ENCODE results near the gene XYLT1. TPM values are rescaled to one million over a fixed set of nuclear protein-coding genes. Genes with fewer than 3 reads are reported as not detected.

The XYLT1 gene
- polyA plus RNA-seq, 3 donors from 2014 or later: 0.79 to 6.2 (median 3.3) TPM

GRCh38 chr16:17446661-17447060, 24.1 kb downstream of the XYLT1 start:
- Mint-ChIP-seq H3K4me3 (peak overlapping the region in 1 of 5 donors; percentile 17), H3K4me1 (peaks cover 79 to 91% of the 10 kb centered on the region in 2 donors), H3K27me3 (ENCODE audit: low read depth in 3 of 3) (peaks cover 0 to 10% (median 1%) of the 10 kb centered on the region in 3 donors), H3K36me3 (peaks cover 0 to 14% (median 14%) of the 10 kb centered on the region in 3 donors), H3K27ac (peak overlapping the region in 4 of 6 donors; percentile 30 to 93 (median 59)), H3K9me3 (no peaks in the 10 kb centered on the region)
- no peak for DNase-seq

GRCh38 chr16:17445421-17445820, 25.3 kb downstream of the XYLT1 start:
- DNase-seq: no peak
- Mint-ChIP-seq H3K4me3 (peak overlapping the region in 1 of 5 donors; percentile 33), H3K4me1 (peaks cover 75 to 91% of the 10 kb centered on the region in 2 donors), H3K27ac (peak overlapping the region in 2 of 6 donors; percentile 40 to 52), H3K36me3 (peaks cover 0 to 14% (median 11%) of the 10 kb centered on the region in 3 donors), H3K9me3 (no peaks in the 10 kb centered on the region), H3K27me3 (ENCODE audit: low read depth in 3 of 3) (peaks cover 0 to 10% (median 1%) of the 10 kb centered on the region in 3 donors)

- no peak overlapping the region for H3K27ac Mint-ChIP-seq
- peaks cover 0 to 10% (median 1%) of the 10 kb centered on the region in 3 donors for H3K27me3 Mint-ChIP-seq (ENCODE audit: low read depth in 3 of 3)
- DNase-seq: no peak
- H3K36me3 Mint-ChIP-seq: peaks cover 0 to 14% (median 8%) of the 10 kb centered on the region in 3 donors
- H3K4me3 Mint-ChIP-seq: no peak overlapping the region
- no peaks in the 10 kb centered on the region for H3K9me3 Mint-ChIP-seq
- H3K4me1 Mint-ChIP-seq: peaks cover 75 to 91% of the 10 kb centered on the region in 2 donors
These were observed 26.1 kb downstream of the XYLT1 start for GRCh38 chr16:17444658-17445057.

GRCh38 chr16:17440131-17440530, 30.6 kb downstream of the XYLT1 start:
- H3K27ac Mint-ChIP-seq: peak overlapping the region in 3 of 6 donors; percentile 41 to 68 (median 59)
- H3K9me3 Mint-ChIP-seq: no peaks in the 10 kb centered on the region
- peaks cover 76 to 92% of the 10 kb centered on the region in 2 donors for H3K4me1 Mint-ChIP-seq
- DNase-seq: no peak
- peak overlapping the region in 4 of 5 donors; percentile 78 to 83 (median 80) for H3K4me3 Mint-ChIP-seq
- H3K36me3 Mint-ChIP-seq: peaks cover 0 to 14% (median 14%) of the 10 kb centered on the region in 3 donors
- peaks cover 0 to 1% (median 0%) of the 10 kb centered on the region in 3 donors for H3K27me3 Mint-ChIP-seq (ENCODE audit: low read depth in 3 of 3)

- peak; percentile 34 to 48 (median 37) for DNase-seq
- H3K36me3 Mint-ChIP-seq: peaks cover 0 to 14% (median 14%) of the 10 kb centered on the region in 3 donors
- peak overlapping the region; percentile 41 to 83 (median 58) for H3K27ac Mint-ChIP-seq
- H3K9me3 Mint-ChIP-seq: no peaks in the 10 kb centered on the region
- peaks cover 78 to 97% of the 10 kb centered on the region in 2 donors for H3K4me1 Mint-ChIP-seq
- peak overlapping the region; percentile 78 to 83 (median 80) for H3K4me3 Mint-ChIP-seq
- H3K27me3 Mint-ChIP-seq (ENCODE audit: low read depth in 3 of 3): peaks cover 0 to 1% (median 1%) of the 10 kb centered on the region in 3 donors
These were observed 31.2 kb downstream of the XYLT1 start for GRCh38 chr16:17439580-17439979.

- peaks cover 74 to 99% of the 10 kb centered on the region in 2 donors for H3K4me1 Mint-ChIP-seq
- peak overlapping the region in 3 of 5 donors; percentile 0 to 44 (median 34) for H3K4me3 Mint-ChIP-seq
- H3K27me3 Mint-ChIP-seq (ENCODE audit: low read depth in 3 of 3): peaks cover 0 to 2% (median 1%) of the 10 kb centered on the region in 3 donors
These were observed 32.8 kb downstream of the XYLT1 start for GRCh38 chr16:17437981-17438380.

GRCh38 chr16:17437127-17437720, 33.5 kb downstream of the XYLT1 start:
- H3K9me3 Mint-ChIP-seq: no peaks in the 10 kb centered on the region
- H3K4me1 Mint-ChIP-seq: peaks cover 78 to 99% of the 10 kb centered on the region in 2 donors
- peaks cover 0 to 2% (median 1%) of the 10 kb centered on the region in 3 donors for H3K27me3 Mint-ChIP-seq (ENCODE audit: low read depth in 3 of 3)
- no peak overlapping the region for H3K27ac Mint-ChIP-seq
- peak overlapping the region in 3 of 5 donors; percentile 0 to 44 (median 34) for H3K4me3 Mint-ChIP-seq
- no peak for DNase-seq
- peaks cover 4 to 10% (median 6%) of the 10 kb centered on the region in 3 donors for H3K36me3 Mint-ChIP-seq

More at GRCh38 chr16:17437981-17438380, 32.8 kb downstream of the XYLT1 start:
- peaks cover 4 to 6% (median 4%) of the 10 kb centered on the region in 3 donors for H3K36me3 Mint-ChIP-seq
- no peak for DNase-seq
- no peaks in the 10 kb centered on the region for H3K9me3 Mint-ChIP-seq
- H3K27ac Mint-ChIP-seq: peak overlapping the region in 2 of 6 donors; percentile 8 to 41

GRCh38 chr16:17435318-17435717, 35.4 kb downstream of the XYLT1 start:
- Mint-ChIP-seq H3K36me3 (peaks cover 4 to 9% (median 6%) of the 10 kb centered on the region in 3 donors), H3K27me3 (ENCODE audit: low read depth in 3 of 3) (peaks cover 0 to 2% (median 1%) of the 10 kb centered on the region in 3 donors), H3K27ac (peak overlapping the region in 1 of 6 donors; percentile 19), H3K9me3 (no peaks in the 10 kb centered on the region), H3K4me1 (peaks cover 76 to 99% of the 10 kb centered on the region in 2 donors), H3K4me3 (no peak overlapping the region)
- DNase-seq: no peak

- Mint-ChIP-seq H3K27ac (peak overlapping the region in 2 of 6 donors; percentile 19 to 37), H3K4me1 (peaks cover 62 to 90% of the 10 kb centered on the region in 2 donors), H3K27me3 (ENCODE audit: low read depth in 3 of 3) (peaks cover 0 to 2% (median 1%) of the 10 kb centered on the region in 3 donors), H3K4me3 (no peak overlapping the region), H3K36me3 (peaks cover 4 to 12% (median 8%) of the 10 kb centered on the region in 3 donors), H3K9me3 (no peaks in the 10 kb centered on the region)
- DNase-seq: no peak
These were observed 36.9 kb downstream of the XYLT1 start for GRCh38 chr16:17433577-17434451.

- no peaks in the 10 kb centered on the region for H3K9me3 Mint-ChIP-seq
- peak overlapping the region in 1 of 6 donors; percentile 10 for H3K27ac Mint-ChIP-seq
- peaks cover 0 to 2% (median 1%) of the 10 kb centered on the region in 3 donors for H3K27me3 Mint-ChIP-seq (ENCODE audit: low read depth in 3 of 3)
- H3K4me1 Mint-ChIP-seq: peaks cover 54 to 83% of the 10 kb centered on the region in 2 donors
- H3K4me3 Mint-ChIP-seq: no peak overlapping the region
- H3K36me3 Mint-ChIP-seq: peaks cover 4 to 12% (median 7%) of the 10 kb centered on the region in 3 donors
- no peak for DNase-seq
These were observed 37.7 kb downstream of the XYLT1 start for GRCh38 chr16:17432901-17433576.

- Mint-ChIP-seq H3K36me3 (peaks cover 2 to 12% (median 4%) of the 10 kb centered on the region in 3 donors), H3K27ac (no peak overlapping the region), H3K4me3 (no peak overlapping the region), H3K9me3 (no peaks in the 10 kb centered on the region), H3K27me3 (ENCODE audit: low read depth in 3 of 3) (peaks cover 0 to 2% (median 1%) of the 10 kb centered on the region in 3 donors), H3K4me1 (peaks cover 50 to 73% of the 10 kb centered on the region in 2 donors)
- DNase-seq: no peak
These were observed 38.7 kb downstream of the XYLT1 start for GRCh38 chr16:17431968-17432625.

- DNase-seq: no peak
- no peak overlapping the region for H3K27ac Mint-ChIP-seq
- no peaks in the 10 kb centered on the region for H3K9me3 Mint-ChIP-seq
- H3K4me3 Mint-ChIP-seq: no peak overlapping the region
- peaks cover 0 to 2% (median 1%) of the 10 kb centered on the region in 3 donors for H3K27me3 Mint-ChIP-seq (ENCODE audit: low read depth in 3 of 3)
- H3K36me3 Mint-ChIP-seq: peaks cover 4 to 17% (median 8%) of the 10 kb centered on the region in 3 donors
- peaks cover 46 to 71% of the 10 kb centered on the region in 2 donors for H3K4me1 Mint-ChIP-seq
These were observed 39.7 kb downstream of the XYLT1 start for GRCh38 chr16:17431012-17431411.
